Right cardiac atrium (tissue), 5 donors: ENCODE data around the gene GPR157. TPM values are rescaled to one million over a fixed set of nuclear protein-coding genes. Genes with fewer than 3 reads are reported as not detected.
A peak's percentile ranks its signal among the peaks of the same experiment; 100 is the strongest.
"Not testable (repeated sequence)": the region's sequence is repeated elsewhere in the genome, so short reads cannot be mapped to it uniquely, and the experiment has no call there.

ENCODE experiments used
- ATAC-seq, 2 donors: fragments of 200-7000 bp; cut with Tn5 transposase; one replicate each; pipeline versions ENCODE4 v1.8.0 to v1.9.1; 2020; ENCODE audit warnings: moderate library complexity in 2 of 2, mild to moderate bottlenecking in 1 of 2
- DNase-seq, 3 donors: peaks; one replicate each; pipeline ENCODE4 v3.0.0-alpha.2; 2020
- H3K27ac ChIP-seq: one replicate; pipeline ENCODE4 v1.5.1; 2013; ENCODE audit warnings: mild to moderate bottlenecking, low read length, control low read depth, moderate library complexity
- H3K27me3 ChIP-seq: one replicate; pipeline ENCODE4 v1.6.1; 2013; ENCODE audit not compliant: control insufficient read depth, insufficient read depth
- H3K4me1 ChIP-seq: one replicate; pipeline ENCODE4 v1.6.1; 2013; ENCODE audit warnings: low read length; ENCODE audit not compliant: control insufficient read depth, insufficient read depth
- H3K4me3 ChIP-seq: one replicate; pipeline ENCODE4 v1.5.1; 2013; ENCODE audit warnings: low read length, control low read depth
- H3K9me3 ChIP-seq: one replicate; pipeline ENCODE4 v1.6.1; 2013; ENCODE audit warnings: low read length; ENCODE audit not compliant: control insufficient read depth
- WGBS: extraction: QIAGEN DNeasy Blood & Tissue Kit; methylation state at CpG from one replicate; pipeline ENCODE4 v1.1.7; 2013; 5-methylcytosine and 5-hydroxymethylcytosine counted together
- intact Hi-C, 4 donors: fragments of 100-400 bp; cut with DNase I; formaldehyde crosslinking; loops; one replicate each; pipeline versions ENCODE4 v1.11.0 to v1.14.0; 2022 to 2023
- polyA plus RNA-seq: library from polyadenylated mRNA; stranded (reverse); fragments of 200-250 nt; gene quantifications from one replicate; pipeline ENCODE4 v1.2.3, GENCODE V29; 2013
- total RNA-seq, 4 donors: library from RNA; stranded (reverse); fragmentation: NEBNext Ultra II Directional; extraction: Animal tissue kit (Norgen Biotek cat#: 25700); gene quantifications; one replicate each; pipeline ENCODE4 v1.2.1, GENCODE V29; 2021
- donor health status: healthy with polysubstance abuse.
- donor health status: DM: no; HTN: yes; CAD: no.
- donor health status: DM: no; HTN: no; CAD: no.
- donor health status: DM: no; HTN: yes; CAD: no; lungs with severe emphysema.
- donor health status: DM: yes; HTN: yes; CAD: no.

Gene GPR157
- total and polyA plus RNA-seq, 5 donors: 7.3 to 28.7 (median 23.5) TPM

DNA sequence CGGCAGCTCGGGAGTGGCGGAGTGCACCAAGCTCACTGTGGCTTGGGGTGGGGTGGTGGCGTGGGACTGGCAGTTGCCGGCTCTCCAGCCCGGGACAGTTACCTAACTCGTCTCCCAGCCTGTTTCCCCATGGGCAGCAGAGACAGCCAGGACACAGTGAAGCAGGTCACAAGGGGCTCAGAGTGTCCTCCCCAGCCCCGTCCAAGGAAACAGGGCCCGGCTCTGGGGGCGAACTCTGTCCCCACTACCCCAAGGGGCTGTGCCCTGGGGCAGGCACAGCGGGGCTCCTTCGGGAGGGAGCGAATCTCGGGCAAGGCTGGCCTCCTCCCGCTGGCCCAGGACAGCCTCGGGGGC is 759 bp downstream of the GPR157 start:
- H3K27ac ChIP-seq: peak overlapping the region; percentile 82
- no peaks in the 10 kb centered on the region for H3K4me1 ChIP-seq
- H3K4me3 ChIP-seq: peak overlapping the region; percentile 48
- WGBS: 29% methylated on average over 16 of the region's 16 CpGs
- no peaks in the 10 kb centered on the region for H3K27me3 ChIP-seq
- ATAC-seq (peak; percentile 36 to 55), DNase-seq (peak; percentile 47 to 75 (median 72))
- intact Hi-C loops: no loop called here
- H3K9me3 ChIP-seq: no peaks in the 10 kb centered on the region

DNA sequence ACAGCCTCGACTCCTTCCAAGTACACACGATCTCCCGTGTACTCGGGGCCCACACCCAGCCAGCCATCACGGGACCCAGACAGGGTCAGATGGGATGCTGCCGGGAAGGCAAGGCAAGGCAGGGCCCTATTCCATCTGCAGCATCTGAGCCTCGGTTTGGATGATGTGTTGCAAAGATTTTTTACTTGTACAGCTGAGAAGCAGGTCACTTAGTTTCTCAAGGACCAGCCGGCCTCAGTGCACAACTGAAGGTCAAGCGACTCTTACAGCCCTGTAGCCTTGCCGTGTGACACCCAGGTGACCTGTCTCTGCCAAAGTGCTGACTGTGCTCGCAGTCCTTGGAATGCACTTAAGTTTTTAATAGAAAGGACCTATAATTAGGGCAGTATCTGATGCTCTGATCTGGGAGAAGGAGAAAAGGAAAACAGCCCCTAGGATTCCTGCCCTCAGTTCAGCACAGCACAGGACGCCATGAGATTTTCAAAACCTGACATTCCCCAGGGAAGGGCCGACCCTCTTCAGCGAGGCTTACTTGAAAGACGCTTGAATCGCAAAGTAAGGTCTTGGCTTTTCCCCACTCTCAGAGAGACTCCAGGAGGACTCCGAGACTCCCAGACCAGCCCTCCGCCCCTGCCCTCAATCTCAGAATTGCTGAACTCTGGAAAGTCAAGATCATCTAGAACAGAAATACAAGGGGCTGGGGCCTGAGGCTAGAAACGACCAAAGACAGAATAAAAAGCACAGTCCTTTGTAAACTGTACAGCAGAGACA is 1.3 kb downstream of the GPR157 start:
- Histone ChIP-seq H3K27ac (peak overlapping the region; percentile 40), H3K4me3 (peak overlapping the region; percentile 48), H3K4me1 (no peaks in the 10 kb centered on the region), H3K27me3 (no peaks in the 10 kb centered on the region), H3K9me3 (no peaks in the 10 kb centered on the region)
- ATAC-seq (no peak), DNase-seq (peak in 1 of 3 donors; percentile 41)
- WGBS: 53% methylated on average over 19 of the region's 19 CpGs
- intact Hi-C loops: no loop called here

DNA sequence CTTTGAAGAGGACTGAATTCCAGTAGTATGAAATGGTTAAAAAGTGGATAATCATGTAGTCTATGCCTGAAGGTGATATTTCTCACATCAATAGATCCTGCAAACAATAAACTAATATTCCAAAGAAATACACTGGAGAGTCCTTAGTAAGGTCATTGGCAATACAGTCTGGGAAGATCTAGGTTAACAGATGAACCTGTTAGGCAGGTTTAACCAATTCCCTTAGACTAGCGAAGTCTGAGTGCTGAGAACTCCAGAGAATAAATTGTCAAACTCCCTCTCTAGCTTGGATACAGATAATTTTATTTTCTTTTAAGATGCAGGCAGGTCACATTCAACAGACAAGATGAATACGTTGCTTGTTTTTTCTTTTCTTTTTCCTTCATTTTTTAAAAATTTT is 2.4 kb downstream of the GPR157 start:
- no peaks in the 10 kb centered on the region for H3K4me1 ChIP-seq
- H3K4me3 ChIP-seq: no peak overlapping the region
- no peaks in the 10 kb centered on the region for H3K27me3 ChIP-seq
- ATAC-seq: no peak
- intact Hi-C loops: no loop called here
- no peak overlapping the region for H3K27ac ChIP-seq
- no peak for DNase-seq
- 83% methylated on average over 2 of the region's 2 CpGs for WGBS
- H3K9me3 ChIP-seq: no peaks in the 10 kb centered on the region

DNA sequence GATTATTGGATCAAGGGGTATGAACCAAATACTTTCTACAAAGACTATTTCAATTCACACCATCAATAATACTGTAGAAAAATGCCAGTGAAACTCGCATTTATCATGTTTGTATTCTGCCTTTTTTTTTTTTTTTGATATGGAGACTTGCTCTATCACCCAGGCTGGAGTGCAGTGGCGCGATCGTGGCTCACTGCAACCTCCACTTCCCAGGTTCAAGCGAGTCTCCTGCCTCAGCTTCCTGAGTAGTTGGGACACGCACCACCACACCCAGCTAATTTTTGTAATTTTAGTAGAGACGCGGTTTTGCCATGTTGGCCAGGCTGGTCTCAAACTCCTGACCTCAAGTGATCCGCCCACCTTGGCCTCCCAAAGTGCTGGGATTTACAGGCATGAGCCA is 3.1 kb downstream of the GPR157 start:
- ATAC-seq, H3K9me3 ChIP-seq, H3K4me3 ChIP-seq, intact Hi-C loops, H3K27ac ChIP-seq, H3K4me1 ChIP-seq, H3K27me3 ChIP-seq, DNase-seq: not testable (repeated sequence)
- WGBS: 79% methylated on average over 9 of the region's 9 CpGs

DNA sequence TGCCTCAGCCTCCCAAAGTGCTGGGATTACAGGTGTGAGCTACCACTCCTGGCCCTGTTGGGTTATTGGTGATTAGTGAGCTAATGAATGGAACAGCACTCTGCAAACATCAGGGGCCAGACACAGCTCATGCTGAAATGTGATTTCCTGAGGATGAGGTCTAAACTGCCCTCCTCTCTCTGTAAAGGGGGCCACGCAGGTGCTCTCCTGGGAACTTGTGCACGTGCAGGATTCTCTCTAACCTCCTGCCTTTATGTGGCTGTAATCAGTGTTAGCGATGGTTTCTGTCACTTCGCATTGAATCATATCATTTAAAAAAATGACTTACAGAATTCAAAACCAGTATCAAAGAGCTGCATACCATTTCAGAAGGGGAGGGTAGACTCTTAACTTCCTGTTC is 3.6 kb downstream of the GPR157 start:
- no peak overlapping the region for H3K27ac ChIP-seq
- intact Hi-C loops: no loop called here
- WGBS: 69% methylated on average over 4 of the region's 4 CpGs
- H3K27me3 ChIP-seq: no peaks in the 10 kb centered on the region
- no peaks in the 10 kb centered on the region for H3K4me1 ChIP-seq
- no peaks in the 10 kb centered on the region for H3K9me3 ChIP-seq
- ATAC-seq (no peak), DNase-seq (no peak)
- no peak overlapping the region for H3K4me3 ChIP-seq

DNA sequence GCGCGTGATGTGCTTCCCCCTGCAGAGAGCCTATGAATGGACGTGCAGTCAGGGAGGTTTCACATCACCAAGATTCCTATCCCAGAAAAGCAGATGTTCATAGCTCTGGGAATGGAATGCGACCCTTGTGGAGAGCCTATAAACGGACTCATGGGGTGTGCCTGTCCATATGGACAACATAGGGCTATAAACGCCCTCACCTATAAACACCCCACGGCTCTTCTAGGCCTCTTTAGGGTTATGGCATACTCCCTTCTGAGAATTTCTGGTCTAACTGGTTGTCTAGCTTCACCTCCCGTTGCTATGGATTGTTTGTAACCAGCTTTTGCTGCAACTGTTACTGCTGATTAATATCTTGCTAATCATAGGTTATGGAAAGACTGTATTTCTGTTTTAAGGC is 4.5 kb downstream of the GPR157 start:
- H3K27me3 ChIP-seq, DNase-seq, intact Hi-C loops, H3K4me3 ChIP-seq, H3K27ac ChIP-seq, ATAC-seq, H3K4me1 ChIP-seq, H3K9me3 ChIP-seq: not testable (repeated sequence)
- 90% methylated on average over 5 of the region's 8 CpGs for WGBS

DNA sequence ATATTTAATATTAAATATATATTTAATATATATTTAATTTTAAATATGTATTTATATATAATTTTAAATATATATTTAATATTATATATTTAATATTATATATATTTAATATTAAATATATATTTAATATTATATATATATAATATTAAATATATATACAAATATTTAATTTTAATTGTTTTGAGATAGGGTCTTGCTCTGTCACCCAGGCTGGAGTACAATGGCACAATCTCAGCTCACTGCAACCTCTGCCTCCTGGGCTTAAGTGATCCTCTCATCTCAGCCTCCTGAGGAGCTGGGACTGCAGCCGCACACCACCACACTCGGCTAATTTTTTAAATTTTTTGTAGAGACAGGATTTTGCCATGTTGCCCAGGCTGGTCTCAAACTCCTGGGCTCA is 5.2 kb downstream of the GPR157 start:
- H3K4me1 ChIP-seq, H3K27ac ChIP-seq, intact Hi-C loops, DNase-seq, H3K9me3 ChIP-seq, ATAC-seq, H3K27me3 ChIP-seq, H3K4me3 ChIP-seq: not testable (repeated sequence)
- 98% methylated on average over 2 of the region's 2 CpGs for WGBS

DNA sequence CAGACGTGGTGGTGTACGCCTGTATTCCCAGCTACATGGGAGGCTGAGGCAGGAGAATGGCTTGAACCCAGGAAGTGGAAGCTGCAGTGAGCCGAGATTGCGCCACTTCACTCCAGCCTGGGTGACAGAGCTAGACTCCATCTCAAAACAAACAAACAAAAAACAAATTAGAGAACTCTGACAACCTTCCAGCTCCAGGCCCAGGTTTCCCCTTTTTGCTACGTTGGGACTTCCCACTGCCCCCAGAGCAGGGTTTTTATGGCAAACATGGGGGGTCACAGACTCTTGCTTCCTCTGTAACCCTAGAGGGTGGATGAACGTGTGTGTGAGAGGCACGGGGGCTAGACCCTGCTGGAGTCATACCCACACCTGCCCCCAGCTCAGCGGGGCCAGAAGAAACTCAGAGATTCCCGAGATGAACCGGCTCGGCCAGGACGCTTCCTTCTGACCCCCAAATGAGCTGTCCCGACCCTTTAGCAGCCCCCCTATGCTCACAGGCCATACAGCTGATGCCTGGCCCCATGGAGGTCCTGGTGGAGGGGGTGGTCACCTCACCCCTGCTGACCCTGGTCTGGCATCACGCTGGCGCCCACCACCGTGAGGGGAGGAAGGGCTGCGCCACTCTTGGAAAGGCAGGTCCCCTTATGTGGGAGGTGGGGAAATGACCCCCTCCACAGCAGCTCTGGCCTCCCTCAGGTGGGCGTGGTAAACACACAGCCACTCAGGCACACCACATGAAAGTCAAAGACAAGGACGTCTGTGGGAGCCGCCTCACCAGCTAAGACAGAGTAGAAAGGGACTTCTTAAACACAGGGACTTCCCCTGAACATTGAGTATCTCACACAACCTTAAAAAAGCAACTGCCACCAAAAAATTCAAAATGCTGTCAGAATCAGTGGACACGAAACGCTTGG is 7.1 kb downstream of the GPR157 start:
- 82% methylated on average over 22 of the region's 22 CpGs for WGBS
- Histone ChIP-seq H3K4me3 (no peak overlapping the region), H3K27me3 (no peaks in the 10 kb centered on the region), H3K9me3 (no peaks in the 10 kb centered on the region), H3K27ac (no peak overlapping the region), H3K4me1 (peaks cover 7% of the 10 kb centered on the region)
- DNase-seq: peak in 1 of 3 donors; percentile 64
- ATAC-seq: peak; percentile 44 to 48
- intact Hi-C loops: no loop called here

DNA sequence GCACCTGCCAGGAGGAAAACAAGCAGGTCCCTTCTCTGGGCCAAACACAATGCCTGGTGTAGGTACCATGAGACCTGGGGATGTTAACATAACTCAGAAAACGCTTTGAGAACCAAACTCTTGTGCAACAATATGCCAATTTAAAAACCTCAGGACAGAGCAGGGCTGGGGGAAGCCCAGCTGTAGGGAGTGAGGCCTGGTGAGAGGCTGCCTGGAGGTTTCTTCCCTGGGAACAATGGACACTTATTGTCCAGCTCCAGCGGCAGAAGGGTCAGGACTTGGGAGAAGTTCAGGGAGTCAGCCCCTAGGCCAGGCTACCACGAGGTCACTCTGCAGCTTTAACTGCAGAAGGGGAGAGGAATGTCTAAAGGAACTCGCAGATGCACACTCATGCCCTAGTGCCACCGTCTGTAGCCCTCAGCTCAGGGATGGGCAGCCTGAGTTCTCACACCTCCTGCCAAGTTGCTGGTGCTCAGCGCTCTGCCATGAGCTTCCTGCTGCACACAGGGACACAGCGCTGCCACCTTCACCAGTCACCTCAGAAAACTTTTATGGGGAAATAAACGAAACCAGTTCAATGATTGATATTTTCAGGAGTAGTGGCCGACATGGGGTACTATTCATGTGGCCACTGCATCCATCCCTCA is 8.5 kb downstream of the GPR157 start:
- peak; percentile 25 to 28 for ATAC-seq
- H3K27ac ChIP-seq: peak overlapping the region; percentile 62

DNA sequence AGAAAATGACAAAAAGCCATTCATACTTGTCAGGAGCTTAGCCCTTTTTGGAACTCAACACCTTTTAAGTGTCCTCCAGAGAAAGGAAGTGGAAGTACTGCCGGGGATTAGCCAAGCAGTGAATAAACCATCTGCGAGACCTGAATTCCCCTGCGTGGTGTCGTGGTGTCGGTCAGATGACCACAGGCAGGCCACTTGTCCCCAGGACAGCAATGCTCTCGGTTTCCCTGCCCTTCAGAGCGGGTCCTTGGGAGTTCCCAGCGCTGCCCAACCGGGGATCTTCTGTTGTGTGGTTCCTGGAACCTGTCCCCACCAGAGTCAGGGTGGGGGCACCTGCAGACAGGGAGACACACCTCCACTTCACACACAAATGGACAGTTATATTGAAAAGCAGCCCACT is 9.2 kb downstream of the GPR157 start:
- Histone ChIP-seq H3K4me3 (no peak overlapping the region), H3K9me3 (no peaks in the 10 kb centered on the region), H3K27ac (no peak overlapping the region), H3K4me1 (peaks cover 7% of the 10 kb centered on the region), H3K27me3 (no peaks in the 10 kb centered on the region)
- ATAC-seq: peak in 1 of 2 donors; percentile 20
- WGBS: 67% methylated on average over 9 of the region's 9 CpGs
- intact Hi-C loops: no loop called here
- DNase-seq: peak in 1 of 3 donors; percentile 24

More for the DNA sequence above, 8.5 kb downstream of the GPR157 start:
- DNase-seq: peak in 1 of 3 donors; percentile 49
- H3K27me3 ChIP-seq: no peaks in the 10 kb centered on the region
- H3K4me1 ChIP-seq: peaks cover 7% of the 10 kb centered on the region
- WGBS: 76% methylated on average over 9 of the region's 9 CpGs
- intact Hi-C loops: no loop called here
- H3K9me3 ChIP-seq: no peaks in the 10 kb centered on the region
- no peak overlapping the region for H3K4me3 ChIP-seq

DNA sequence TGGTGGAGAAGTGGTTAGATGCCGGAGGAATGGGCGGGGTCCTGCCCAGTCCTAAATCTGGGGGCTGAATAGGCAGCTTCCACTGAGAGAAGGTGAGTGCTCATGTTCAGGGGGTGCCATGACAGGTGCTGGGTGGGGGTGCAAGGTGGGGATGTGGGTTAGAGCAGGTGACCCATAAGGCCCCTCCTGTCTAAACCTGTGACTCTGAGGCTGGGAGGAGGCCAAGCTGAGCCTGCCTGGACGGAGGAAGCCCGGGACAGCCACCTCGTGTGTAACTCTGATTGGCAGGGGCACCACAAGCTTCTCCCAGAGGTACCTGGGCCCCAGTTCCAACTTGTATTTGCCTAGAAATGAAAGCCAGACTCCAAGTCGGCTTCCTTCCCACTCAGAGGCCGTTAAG is 10.7 kb downstream of the GPR157 start:
- ATAC-seq (no peak), DNase-seq (peak in 1 of 3 donors; percentile 11)
- no peaks in the 10 kb centered on the region for H3K27me3 ChIP-seq
- H3K4me3 ChIP-seq: no peak overlapping the region
- H3K9me3 ChIP-seq: no peaks in the 10 kb centered on the region
- intact Hi-C loops: no loop called here
- H3K4me1 ChIP-seq: peaks cover 7% of the 10 kb centered on the region
- no peak overlapping the region for H3K27ac ChIP-seq
- WGBS: 74% methylated on average over 7 of the region's 7 CpGs
